Transverse colon (tissue), 3 donors: ENCODE measurements around the gene ASPM.

Experiments used
- POLR2A ChIP-seq: fragments of 450-650 bp; IDR thresholded peaks from one replicate; pipeline ENCODE4 v1.6.1; 2016; ENCODE audit warnings: antibody characterized with exemption, mild to moderate bottlenecking, moderate library complexity
- TF ChIP-seq, protein P1 (sequence below), 5 experiments: fragments of 200-600 bp in 3 of 5; fragments of 450-650 bp in 2 of 5; sonication (generic) in 3 of 5; IDR thresholded peaks; 1 replicate in 2 of 5; 2 replicates in 3 of 5; pipeline ENCODE4 v1.5.1; 2016 to 2017; ENCODE audit warnings: antibody characterized with exemption in 5 of 5, inconsistent platforms in 3 of 5, mild to moderate bottlenecking in 2 of 5, moderate library complexity in 1 of 5

DNA sequence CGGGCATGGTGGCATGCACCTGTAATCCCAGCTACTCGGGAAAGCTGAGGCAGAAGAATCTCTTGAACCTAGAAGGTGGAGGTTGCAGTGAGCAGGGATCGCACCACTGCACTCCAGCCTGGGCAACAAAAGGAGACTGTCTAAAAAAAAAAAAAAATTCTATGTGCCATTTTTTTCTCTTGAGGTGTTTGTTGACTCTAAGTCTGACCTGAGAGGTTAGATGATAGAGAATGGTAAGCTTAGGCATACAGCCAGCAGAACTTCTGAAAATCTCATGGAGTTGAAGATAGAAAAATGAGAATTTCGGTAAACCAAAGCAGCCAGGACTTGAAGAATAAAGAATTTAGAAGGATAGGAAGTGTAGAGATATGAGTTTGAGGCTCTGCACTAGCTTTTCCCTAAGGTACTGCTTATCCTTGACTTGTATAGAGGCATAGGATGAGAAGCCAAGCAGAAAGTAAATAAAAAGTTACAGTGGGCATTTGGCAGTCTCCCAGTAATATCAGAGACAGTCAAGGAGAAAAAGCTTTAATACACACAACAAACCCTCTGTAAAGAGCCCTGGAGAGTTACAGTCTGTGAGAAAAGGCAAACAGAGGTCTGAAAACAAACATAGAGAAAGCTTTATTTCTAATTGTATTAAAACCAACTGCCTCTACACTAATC is 103.7 kb downstream of the ASPM start:
- TF ChIP-seq POLR2A: no peak
- TF ChIP-seq, protein P1, sequence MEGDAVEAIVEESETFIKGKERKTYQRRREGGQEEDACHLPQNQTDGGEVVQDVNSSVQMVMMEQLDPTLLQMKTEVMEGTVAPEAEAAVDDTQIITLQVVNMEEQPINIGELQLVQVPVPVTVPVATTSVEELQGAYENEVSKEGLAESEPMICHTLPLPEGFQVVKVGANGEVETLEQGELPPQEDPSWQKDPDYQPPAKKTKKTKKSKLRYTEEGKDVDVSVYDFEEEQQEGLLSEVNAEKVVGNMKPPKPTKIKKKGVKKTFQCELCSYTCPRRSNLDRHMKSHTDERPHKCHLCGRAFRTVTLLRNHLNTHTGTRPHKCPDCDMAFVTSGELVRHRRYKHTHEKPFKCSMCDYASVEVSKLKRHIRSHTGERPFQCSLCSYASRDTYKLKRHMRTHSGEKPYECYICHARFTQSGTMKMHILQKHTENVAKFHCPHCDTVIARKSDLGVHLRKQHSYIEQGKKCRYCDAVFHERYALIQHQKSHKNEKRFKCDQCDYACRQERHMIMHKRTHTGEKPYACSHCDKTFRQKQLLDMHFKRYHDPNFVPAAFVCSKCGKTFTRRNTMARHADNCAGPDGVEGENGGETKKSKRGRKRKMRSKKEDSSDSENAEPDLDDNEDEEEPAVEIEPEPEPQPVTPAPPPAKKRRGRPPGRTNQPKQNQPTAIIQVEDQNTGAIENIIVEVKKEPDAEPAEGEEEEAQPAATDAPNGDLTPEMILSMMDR (IDR thresholded peaks at IDR 0.05): no peak
